ENCODE results near the gene SRSF7.
"Not testable (repeated sequence)": the region's sequence is repeated elsewhere in the genome, so short reads cannot be mapped to it uniquely, and the experiment has no call there.

The SRSF7 gene

GRCh38 chr2:38720613-38721241, 30.4 kb downstream of the SRSF7 start:
- Histone ChIP-seq H3K9me3 (ENCODE audit: control insufficient read depth in 2 of 2, low read length in 2 of 2) (no peaks in the 10 kb centered on the region), H3K27ac (ENCODE audit: low read depth in 2 of 2, low read length in 2 of 2) (peak overlapping the region; percentile 49 to 60), H3K9ac (ENCODE audit: low read depth in 1 of 2, low read length in 2 of 2) (no peak overlapping the region), H3K4me3 (ENCODE audit: low read length in 2 of 2) (no peak overlapping the region), H3K4me1 (ENCODE audit: control insufficient read depth in 2 of 2, insufficient read depth in 2 of 2, low read length in 2 of 2) (no peaks in the 10 kb centered on the region), H3K36me3 (ENCODE audit: control insufficient read depth in 2 of 2, insufficient read depth in 2 of 2, low read length in 2 of 2) (peaks cover 0 to 7% of the 10 kb centered on the region in 2 donors), H3K27me3 (ENCODE audit: control insufficient read depth in 2 of 2, insufficient read depth in 2 of 2, low read length in 2 of 2) (no peaks in the 10 kb centered on the region)

- Histone ChIP-seq H3K36me3 (ENCODE audit: control insufficient read depth in 2 of 2, insufficient read depth in 2 of 2, low read length in 2 of 2) (peaks cover 0 to 7% of the 10 kb centered on the region in 2 donors), H3K27ac (ENCODE audit: low read depth in 2 of 2, low read length in 2 of 2) (no peak overlapping the region), H3K4me3 (ENCODE audit: low read length in 2 of 2) (no peak overlapping the region), H3K9ac (ENCODE audit: low read depth in 1 of 2, low read length in 2 of 2) (no peak overlapping the region), H3K27me3 (ENCODE audit: control insufficient read depth in 2 of 2, insufficient read depth in 2 of 2, low read length in 2 of 2) (no peaks in the 10 kb centered on the region), H3K4me1 (ENCODE audit: control insufficient read depth in 2 of 2, insufficient read depth in 2 of 2, low read length in 2 of 2) (no peaks in the 10 kb centered on the region), H3K9me3 (ENCODE audit: control insufficient read depth in 2 of 2, low read length in 2 of 2) (no peaks in the 10 kb centered on the region)
These were observed 31.5 kb downstream of the SRSF7 start for GRCh38 chr2:38719706-38720105.

DNA sequence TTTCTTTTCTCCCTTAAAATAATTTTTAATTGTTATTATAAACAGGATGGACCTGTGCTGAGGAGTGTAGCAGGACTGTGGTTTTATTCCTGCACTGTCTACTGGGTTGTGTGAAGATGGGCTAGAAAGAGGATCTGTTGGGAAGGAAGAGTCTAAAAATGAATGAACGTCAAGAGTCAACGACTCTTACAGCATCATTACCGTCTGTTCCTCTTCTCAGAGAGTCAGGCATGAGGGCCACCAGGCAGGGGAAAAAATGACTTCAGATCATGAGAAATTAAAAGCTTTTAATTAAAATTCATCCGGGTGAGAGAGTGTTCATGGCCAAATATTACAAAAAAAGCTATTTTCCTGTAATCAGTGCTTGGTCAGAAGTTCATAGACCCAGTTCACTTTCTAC, 32.6 kb downstream of the SRSF7 start:
- Histone ChIP-seq H3K4me1 (ENCODE audit: control insufficient read depth in 2 of 2, insufficient read depth in 2 of 2, low read length in 2 of 2) (no peaks in the 10 kb centered on the region), H3K4me3 (ENCODE audit: low read length in 2 of 2) (no peak overlapping the region), H3K36me3 (ENCODE audit: control insufficient read depth in 2 of 2, insufficient read depth in 2 of 2, low read length in 2 of 2) (peaks cover 0 to 7% of the 10 kb centered on the region in 2 donors), H3K9ac (ENCODE audit: low read depth in 1 of 2, low read length in 2 of 2) (no peak overlapping the region), H3K27me3 (ENCODE audit: control insufficient read depth in 2 of 2, insufficient read depth in 2 of 2, low read length in 2 of 2) (no peaks in the 10 kb centered on the region), H3K27ac (ENCODE audit: low read depth in 2 of 2, low read length in 2 of 2) (no peak overlapping the region), H3K9me3 (ENCODE audit: control insufficient read depth in 2 of 2, low read length in 2 of 2) (no peaks in the 10 kb centered on the region)

- H3K27me3 ChIP-seq (ENCODE audit: control insufficient read depth in 2 of 2, insufficient read depth in 2 of 2, low read length in 2 of 2), result no peaks in the 10 kb centered on the region
- H3K4me1 ChIP-seq (ENCODE audit: control insufficient read depth in 2 of 2, insufficient read depth in 2 of 2, low read length in 2 of 2), result no peaks in the 10 kb centered on the region
- peaks cover 0 to 17% of the 10 kb centered on the region in 2 donors for H3K36me3 ChIP-seq (ENCODE audit: control insufficient read depth in 2 of 2, insufficient read depth in 2 of 2, low read length in 2 of 2)
- H3K4me3 ChIP-seq (ENCODE audit: low read length in 2 of 2), result no peak overlapping the region
- H3K9ac ChIP-seq (ENCODE audit: low read depth in 1 of 2, low read length in 2 of 2), result no peak overlapping the region
- H3K27ac ChIP-seq (ENCODE audit: low read depth in 2 of 2, low read length in 2 of 2), result no peak overlapping the region
- no peaks in the 10 kb centered on the region for H3K9me3 ChIP-seq (ENCODE audit: control insufficient read depth in 2 of 2, low read length in 2 of 2)
These were observed 35.0 kb downstream of the SRSF7 start for GRCh38 chr2:38716185-38716584.

DNA sequence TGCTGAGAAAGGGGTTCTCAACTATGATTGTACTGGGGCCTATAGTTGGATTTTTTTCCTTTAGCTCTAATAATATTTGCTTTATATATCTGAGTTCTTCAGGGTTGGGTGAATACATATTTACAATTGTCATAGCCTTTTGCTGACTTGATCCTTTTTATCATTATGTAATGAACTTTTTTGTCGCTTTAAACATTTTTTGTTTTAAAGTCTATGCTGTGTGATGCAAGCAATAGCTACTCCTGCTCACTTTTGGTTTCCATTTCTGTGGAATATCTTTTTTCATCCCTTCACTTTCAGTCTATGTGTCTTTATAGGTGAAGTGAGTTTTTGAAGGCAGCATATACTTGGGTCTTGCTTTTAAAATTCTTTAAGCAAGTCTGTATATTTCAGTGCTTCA, 36.2 kb downstream of the SRSF7 start:
- not testable (repeated sequence) for H3K4me3 ChIP-seq (ENCODE audit: low read length in 2 of 2); H3K9me3 ChIP-seq (ENCODE audit: control insufficient read depth in 2 of 2, low read length in 2 of 2); H3K4me1 ChIP-seq (ENCODE audit: control insufficient read depth in 2 of 2, insufficient read depth in 2 of 2, low read length in 2 of 2); H3K27me3 ChIP-seq (ENCODE audit: control insufficient read depth in 2 of 2, insufficient read depth in 2 of 2, low read length in 2 of 2); H3K27ac ChIP-seq (ENCODE audit: low read depth in 2 of 2, low read length in 2 of 2); H3K9ac ChIP-seq (ENCODE audit: low read depth in 1 of 2, low read length in 2 of 2)
- H3K36me3 ChIP-seq (ENCODE audit: control insufficient read depth in 2 of 2, insufficient read depth in 2 of 2, low read length in 2 of 2), result peaks cover 0 to 14% of the 10 kb centered on the region in 2 donors

DNA sequence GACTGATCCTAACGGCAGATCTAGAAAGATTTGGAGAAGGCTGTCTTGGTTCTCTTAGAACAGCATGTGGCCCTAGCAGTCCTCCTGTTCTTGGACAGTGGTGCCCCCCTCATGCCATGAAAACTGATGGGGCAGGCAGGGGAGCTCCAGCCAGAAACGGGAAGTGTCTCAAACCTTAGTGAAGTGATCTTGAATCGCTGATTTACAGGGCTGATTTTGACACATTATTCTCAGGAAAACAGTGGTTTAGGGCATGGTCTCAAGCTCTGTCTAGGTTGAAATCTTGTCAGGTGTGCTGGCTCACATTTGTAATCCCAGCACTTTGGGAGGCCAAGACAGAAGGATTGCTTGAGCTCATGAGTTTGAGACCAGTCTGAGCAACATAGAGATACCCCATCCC, 37.8 kb downstream of the SRSF7 start:
- H3K4me3 ChIP-seq (ENCODE audit: low read length in 2 of 2), result no peak overlapping the region
- H3K4me1 ChIP-seq (ENCODE audit: control insufficient read depth in 2 of 2, insufficient read depth in 2 of 2, low read length in 2 of 2), result peaks cover 0 to 3% of the 10 kb centered on the region in 2 donors
- peaks cover 0 to 14% of the 10 kb centered on the region in 2 donors for H3K36me3 ChIP-seq (ENCODE audit: control insufficient read depth in 2 of 2, insufficient read depth in 2 of 2, low read length in 2 of 2)
- no peak overlapping the region for H3K27ac ChIP-seq (ENCODE audit: low read depth in 2 of 2, low read length in 2 of 2)
- H3K9ac ChIP-seq (ENCODE audit: low read depth in 1 of 2, low read length in 2 of 2), result no peak overlapping the region
- no peaks in the 10 kb centered on the region for H3K9me3 ChIP-seq (ENCODE audit: control insufficient read depth in 2 of 2, low read length in 2 of 2)
- H3K27me3 ChIP-seq (ENCODE audit: control insufficient read depth in 2 of 2, insufficient read depth in 2 of 2, low read length in 2 of 2), result no peaks in the 10 kb centered on the region

GRCh38 chr2:38712871-38713270, 38.3 kb downstream of the SRSF7 start:
- H3K27me3 ChIP-seq (ENCODE audit: control insufficient read depth in 2 of 2, insufficient read depth in 2 of 2, low read length in 2 of 2), result no peaks in the 10 kb centered on the region
- H3K4me3 ChIP-seq (ENCODE audit: low read length in 2 of 2), result no peak overlapping the region
- H3K9me3 ChIP-seq (ENCODE audit: control insufficient read depth in 2 of 2, low read length in 2 of 2), result no peaks in the 10 kb centered on the region
- H3K4me1 ChIP-seq (ENCODE audit: control insufficient read depth in 2 of 2, insufficient read depth in 2 of 2, low read length in 2 of 2), result peaks cover 0 to 3% of the 10 kb centered on the region in 2 donors
- H3K9ac ChIP-seq (ENCODE audit: low read depth in 1 of 2, low read length in 2 of 2), result no peak overlapping the region
- H3K27ac ChIP-seq (ENCODE audit: low read depth in 2 of 2, low read length in 2 of 2), result no peak overlapping the region
- peaks cover 0 to 14% of the 10 kb centered on the region in 2 donors for H3K36me3 ChIP-seq (ENCODE audit: control insufficient read depth in 2 of 2, insufficient read depth in 2 of 2, low read length in 2 of 2)

- H3K9me3 ChIP-seq (ENCODE audit: control insufficient read depth in 2 of 2, low read length in 2 of 2), result no peaks in the 10 kb centered on the region
- peaks cover 0 to 3% of the 10 kb centered on the region in 2 donors for H3K4me1 ChIP-seq (ENCODE audit: control insufficient read depth in 2 of 2, insufficient read depth in 2 of 2, low read length in 2 of 2)
- no peak overlapping the region for H3K4me3 ChIP-seq (ENCODE audit: low read length in 2 of 2)
- H3K9ac ChIP-seq (ENCODE audit: low read depth in 1 of 2, low read length in 2 of 2), result no peak overlapping the region
- H3K36me3 ChIP-seq (ENCODE audit: control insufficient read depth in 2 of 2, insufficient read depth in 2 of 2, low read length in 2 of 2), result peaks cover 0 to 14% of the 10 kb centered on the region in 2 donors
- H3K27me3 ChIP-seq (ENCODE audit: control insufficient read depth in 2 of 2, insufficient read depth in 2 of 2, low read length in 2 of 2), result no peaks in the 10 kb centered on the region
- no peak overlapping the region for H3K27ac ChIP-seq (ENCODE audit: low read depth in 2 of 2, low read length in 2 of 2)
These were observed 38.7 kb downstream of the SRSF7 start for GRCh38 chr2:38712413-38712812.

- Histone ChIP-seq H3K4me1 (ENCODE audit: control insufficient read depth in 2 of 2, insufficient read depth in 2 of 2, low read length in 2 of 2) (peaks cover 0 to 3% of the 10 kb centered on the region in 2 donors), H3K9ac (ENCODE audit: low read depth in 1 of 2, low read length in 2 of 2) (no peak overlapping the region), H3K9me3 (ENCODE audit: control insufficient read depth in 2 of 2, low read length in 2 of 2) (no peaks in the 10 kb centered on the region), H3K27ac (ENCODE audit: low read depth in 2 of 2, low read length in 2 of 2) (no peak overlapping the region), H3K4me3 (ENCODE audit: low read length in 2 of 2) (no peak overlapping the region), H3K27me3 (ENCODE audit: control insufficient read depth in 2 of 2, insufficient read depth in 2 of 2, low read length in 2 of 2) (no peaks in the 10 kb centered on the region), H3K36me3 (ENCODE audit: control insufficient read depth in 2 of 2, insufficient read depth in 2 of 2, low read length in 2 of 2) (peaks cover 0 to 14% of the 10 kb centered on the region in 2 donors)
These were observed 39.6 kb downstream of the SRSF7 start for GRCh38 chr2:38711558-38711957.

GRCh38 chr2:38709567-38710194, 41.5 kb downstream of the SRSF7 start:
- Histone ChIP-seq H3K4me1 (ENCODE audit: control insufficient read depth in 2 of 2, insufficient read depth in 2 of 2, low read length in 2 of 2) (peaks cover 3 to 4% of the 10 kb centered on the region in 2 donors), H3K9ac (ENCODE audit: low read depth in 1 of 2, low read length in 2 of 2) (no peak overlapping the region), H3K4me3 (ENCODE audit: low read length in 2 of 2) (no peak overlapping the region), H3K9me3 (ENCODE audit: control insufficient read depth in 2 of 2, low read length in 2 of 2) (no peaks in the 10 kb centered on the region), H3K36me3 (ENCODE audit: control insufficient read depth in 2 of 2, insufficient read depth in 2 of 2, low read length in 2 of 2) (peaks cover 0 to 10% of the 10 kb centered on the region in 2 donors), H3K27me3 (ENCODE audit: control insufficient read depth in 2 of 2, insufficient read depth in 2 of 2, low read length in 2 of 2) (no peaks in the 10 kb centered on the region), H3K27ac (ENCODE audit: low read depth in 2 of 2, low read length in 2 of 2) (no peak overlapping the region)

Measured in mucosa of rectum (tissue), 2 donors.